Upper lobe of left lung (tissue), 4 donors: Measurements from ENCODE around the gene KL.

Experiments used
- EP300 ChIP-seq, 4 donors: sonication (generic); formaldehyde crosslinking; IDR thresholded peaks; one replicate each; pipeline ENCODE4 v1.5.1; 2017; ENCODE audit warnings: antibody characterized with exemption in 4 of 4, control low read depth in 2 of 4
- POLR2A ChIP-seq, 4 donors: fragments of 450-650 bp; IDR thresholded peaks; one replicate each; pipeline ENCODE4 v1.5.1; 2016 to 2017; ENCODE audit warnings: antibody characterized with exemption in 4 of 4, mild to moderate bottlenecking in 2 of 4

- no peak for TF ChIP-seq EP300 (IDR thresholded peaks at IDR 0.05)
- no peak for TF ChIP-seq POLR2A (IDR thresholded peaks at IDR 0.05)
Observed at GRCh38 chr13:33076001-33076992, 60.1 kb downstream of the KL start.
